ENCODE measurements around the gene PPP6R1. TPM values are rescaled to one million over a fixed set of nuclear protein-coding genes. Genes with fewer than 3 reads are reported as not detected.

The PPP6R1 gene
- 100 to 1,000 TPM; 151 to 223 (median 168) TPM for total RNA-seq
- polyA plus RNA-seq: 100 to 1,000 TPM in 1 of 2 donors, 10 to 100 TPM in 1; 39.3 to 103 TPM
- total RNA-seq: 213 reads per million, percentile 93 among the genes with 10 or more reads in this experiment

DNA sequence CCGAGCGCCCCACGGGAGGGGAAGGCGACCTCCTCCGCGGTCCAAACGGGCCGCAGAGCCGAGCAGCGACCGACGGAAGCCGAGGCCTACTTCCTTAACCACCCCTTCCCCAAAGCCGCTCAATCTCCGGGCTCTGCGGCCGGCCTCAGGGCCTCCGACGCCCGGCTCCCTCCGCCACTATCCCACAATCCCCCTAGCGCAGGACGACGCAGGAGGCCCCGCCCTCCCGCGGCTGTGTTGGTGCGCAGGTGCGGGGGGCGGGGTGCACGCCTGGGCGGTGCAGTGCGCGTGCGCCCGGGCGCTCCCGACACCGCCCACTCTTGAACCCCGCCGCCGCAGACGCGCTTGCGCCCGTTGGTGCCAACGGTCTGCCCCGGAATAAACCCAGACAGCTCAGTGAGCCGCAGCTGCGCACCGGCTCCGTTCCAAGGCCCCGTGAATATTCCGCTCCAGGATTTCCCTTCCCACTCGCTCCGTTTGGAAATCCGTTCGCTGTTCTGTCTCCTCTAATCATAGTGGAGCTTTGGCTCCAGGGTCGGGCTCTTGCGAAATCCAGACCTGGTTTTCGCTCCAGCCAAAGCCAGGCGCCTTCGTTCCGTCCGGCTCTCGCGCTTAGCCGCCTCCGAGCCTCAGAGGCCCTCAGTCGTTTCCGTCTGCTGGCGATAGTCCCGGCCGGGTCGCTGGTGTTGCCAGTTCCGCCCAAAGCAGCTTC, at the start of gene PPP6R1:
Gene PPP6R1 (minus strand): TSS at position 190 of the 712 bp plus-strand sequence. CDS start 11,914 bp downstream, outside the sequence.
- H3K36me3 ChIP-seq (ENCODE audit: control insufficient read depth in 2 of 3, insufficient read depth in 3 of 3, low read length in 3 of 3): peaks cover 0 to 9% (median 0%) of the 10 kb centered on the region in 3 experiments
- ChIA-PET CTCF (interaction anchor here (0.6 to 1.8 kb wide), 3 partner anchors 43 to 383 kb away, joined by 3 to 8 read pairs (median 4); no protein-coding TSS in a partner anchor), POLR2A (interaction anchor here (0.6 to 12.3 kb wide), 25 partner anchors 8 to 395 kb away, joined by 3 to 156 read pairs (median 4); partner anchors contain the start of genes BRSK1, FIZ1, HSPBP1 and ISOC2)
- H3K27me3 ChIP-seq (ENCODE audit: control insufficient read depth in 2 of 2, insufficient read depth in 2 of 2, low read length in 2 of 2): no peaks in the 10 kb centered on the region
- intact Hi-C loops (cut with micrococcal nuclease): loop anchor here (1.0 to 10.0 kb wide), 20 partner anchors 21 to 886 kb away; partner anchors contain the start of genes FIZ1 (in 2 of the 2), HSPBP1 (in 2 of the 2), KMT5C (in 2 of the 2) and PPP1R12C (in 2 of the 2)
- Mint-ChIP-seq H3K27me3 (no peaks in the 10 kb centered on the region), H3K27ac (peak within 1 kb of the TSS; percentile 97 to 99 (median 98)), H3K4me1 (peaks cover 36 to 45% (median 41%) of the 10 kb centered on the region in 7 donors), H3K36me3 (peaks cover 0 to 40% (median 4%) of the 10 kb centered on the region in 5 donors), H3K9me3 (no peaks in the 10 kb centered on the region), H3K4me3 (peak within 1 kb of the TSS; percentile 89 to 99 (median 98))
- H3K27ac ChIP-seq (ENCODE audit: low read depth, low read length): peak within 1 kb of the TSS; percentile 94
- H3K4me3 ChIP-seq (ENCODE audit: low read length): peak within 1 kb of the TSS; percentile 87
- H3K4me1 ChIP-seq (ENCODE audit: control insufficient read depth in 2 of 2, insufficient read depth in 2 of 2, low read length in 2 of 2): peaks cover 31 to 43% of the 10 kb centered on the region in 2 donors
- ATAC-seq (peak; percentile 91), DNase-seq (peak; percentile 92 to 97 (median 96))
- no peaks in the 10 kb centered on the region for H3K9me3 ChIP-seq (ENCODE audit: control insufficient read depth in 2 of 3, low read length in 3 of 3)

DNA sequence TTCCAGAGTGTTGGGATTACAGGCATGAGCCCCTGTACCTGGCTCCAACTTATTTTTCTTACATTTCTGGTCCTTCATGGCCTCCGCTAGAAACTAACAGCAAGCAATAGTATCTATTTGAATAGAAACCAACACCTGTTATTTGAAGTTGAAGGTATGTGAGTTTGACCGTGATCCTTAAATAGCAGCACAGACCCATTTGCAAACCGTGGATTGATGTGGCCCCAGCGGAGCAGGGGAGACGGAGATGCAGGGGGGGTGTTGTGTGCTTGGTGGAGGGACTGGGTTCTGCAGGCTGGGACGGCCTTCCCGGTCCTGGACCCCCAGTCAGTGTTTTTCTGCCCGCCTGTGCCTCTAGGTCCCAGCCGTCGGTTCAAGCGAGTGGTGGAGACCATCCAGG, 49.5 kb upstream of the PPP6R1 start:
- Histone ChIP-seq H3K36me3 (ENCODE audit: control insufficient read depth in 2 of 3, insufficient read depth in 3 of 3, low read length in 3 of 3) (no peaks in the 10 kb centered on the region), H3K9me3 (ENCODE audit: control insufficient read depth in 2 of 3, low read length in 3 of 3) (no peaks in the 10 kb centered on the region), H3K4me3 (ENCODE audit: low read length) (no peak overlapping the region), H3K4me1 (ENCODE audit: control insufficient read depth in 2 of 2, insufficient read depth in 2 of 2, low read length in 2 of 2) (no peaks in the 10 kb centered on the region), H3K27me3 (ENCODE audit: control insufficient read depth in 2 of 2, insufficient read depth in 2 of 2, low read length in 2 of 2) (no peaks in the 10 kb centered on the region), H3K27ac (ENCODE audit: low read depth, low read length) (no peak overlapping the region)
- peaks cover 0 to 8% (median 5%) of the 10 kb centered on the region in 7 donors for H3K4me1 Mint-ChIP-seq
- ATAC-seq (no peak), DNase-seq (no peak)
- no peaks in the 10 kb centered on the region for H3K27me3 Mint-ChIP-seq
- intact Hi-C loops (cut with micrococcal nuclease): loop anchor here in 1 of 2 donors (10.0 kb wide), 1 partner anchor 163 kb away; the partner anchor contains the start of gene TNNT1
- no peaks in the 10 kb centered on the region for H3K9me3 Mint-ChIP-seq
- peaks cover 0 to 3% (median 0%) of the 10 kb centered on the region in 5 donors for H3K36me3 Mint-ChIP-seq
- no peak overlapping the region for H3K27ac Mint-ChIP-seq
- no peak overlapping the region for H3K4me3 Mint-ChIP-seq
- CTCF ChIA-PET: no interaction called here
- POLR2A ChIA-PET: interaction anchor here (0.7 kb wide), 1 partner anchor 49 kb away, joined by 3 read pairs; no protein-coding TSS in a partner anchor

DNA sequence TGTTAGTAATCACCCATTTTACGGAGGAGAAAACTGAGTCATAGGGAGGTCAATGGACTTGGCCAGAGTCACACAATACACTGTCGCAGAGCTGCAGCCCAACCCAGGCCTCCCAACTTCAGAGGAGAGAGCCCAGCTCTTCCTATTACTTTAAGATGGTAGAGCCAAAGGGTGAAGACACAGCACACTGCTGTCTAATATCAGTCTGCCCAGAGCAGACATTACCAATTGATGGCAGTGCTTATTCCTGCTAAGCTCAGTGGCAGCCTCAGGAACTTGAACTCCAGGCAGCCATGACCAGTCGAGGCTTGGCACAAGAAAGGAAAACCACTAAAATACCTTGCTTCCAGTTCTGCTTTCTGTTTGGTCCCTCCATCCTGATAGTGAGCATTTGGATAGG, 47.9 kb upstream of the PPP6R1 start:
- POLR2A ChIA-PET: interaction anchor here (1.2 to 1.4 kb wide), 2 partner anchors 50 to 102 kb away, joined by 3 read pairs; no protein-coding TSS in a partner anchor
- intact Hi-C loops (cut with micrococcal nuclease): loop anchor here in 1 of 2 donors (10.0 kb wide), 1 partner anchor 162 kb away; the partner anchor contains the start of gene TNNT1

GRCh38 chr19:55305983-55306562, 47.3 kb upstream of the PPP6R1 start:
- H3K27ac Mint-ChIP-seq: peak overlapping the region in 2 of 9 donors; percentile 38 to 72
- peaks cover 0 to 3% (median 0%) of the 10 kb centered on the region in 5 donors for H3K36me3 Mint-ChIP-seq
- no peak overlapping the region for H3K4me3 ChIP-seq (ENCODE audit: low read length)
- no peaks in the 10 kb centered on the region for H3K27me3 ChIP-seq (ENCODE audit: control insufficient read depth in 2 of 2, insufficient read depth in 2 of 2, low read length in 2 of 2)
- H3K4me3 Mint-ChIP-seq: no peak overlapping the region
- no peak for ATAC-seq
- H3K36me3 ChIP-seq (ENCODE audit: control insufficient read depth in 2 of 3, insufficient read depth in 3 of 3, low read length in 3 of 3): no peaks in the 10 kb centered on the region
- H3K27me3 Mint-ChIP-seq: no peaks in the 10 kb centered on the region
- DNase-seq: no peak
- H3K4me1 ChIP-seq (ENCODE audit: control insufficient read depth in 2 of 2, insufficient read depth in 2 of 2, low read length in 2 of 2): peaks cover 5 to 10% of the 10 kb centered on the region in 2 donors
- POLR2A ChIA-PET: interaction anchor here (0.8 to 1.4 kb wide), 3 partner anchors 33 to 103 kb away, joined by 3 to 4 read pairs (median 3); partner anchors contain the start of gene KMT5C
- no peaks in the 10 kb centered on the region for H3K9me3 ChIP-seq (ENCODE audit: control insufficient read depth in 2 of 3, low read length in 3 of 3)
- peaks cover 0 to 17% (median 11%) of the 10 kb centered on the region in 7 donors for H3K4me1 Mint-ChIP-seq
- intact Hi-C loops (cut with micrococcal nuclease): loop anchor here in 1 of 2 donors (1.0 to 10.0 kb wide), 2 partner anchors 33 to 161 kb away; partner anchors contain the start of genes KMT5C and TNNT1
- H3K9me3 Mint-ChIP-seq: no peaks in the 10 kb centered on the region
- H3K27ac ChIP-seq (ENCODE audit: low read depth, low read length): no peak overlapping the region
- CTCF ChIA-PET: interaction anchor here (0.5 kb wide), 1 partner anchor 321 kb away, joined by 3 read pairs; no protein-coding TSS in a partner anchor

More for the DNA sequence above, 47.9 kb upstream of the PPP6R1 start:
- no peaks in the 10 kb centered on the region for H3K9me3 Mint-ChIP-seq
- Histone ChIP-seq H3K36me3 (ENCODE audit: control insufficient read depth in 2 of 3, insufficient read depth in 3 of 3, low read length in 3 of 3) (no peaks in the 10 kb centered on the region), H3K4me1 (ENCODE audit: control insufficient read depth in 2 of 2, insufficient read depth in 2 of 2, low read length in 2 of 2) (peaks cover 0 to 4% of the 10 kb centered on the region in 2 donors), H3K27me3 (ENCODE audit: control insufficient read depth in 2 of 2, insufficient read depth in 2 of 2, low read length in 2 of 2) (no peaks in the 10 kb centered on the region), H3K9me3 (ENCODE audit: control insufficient read depth in 2 of 3, low read length in 3 of 3) (no peaks in the 10 kb centered on the region), H3K4me3 (ENCODE audit: low read length) (no peak overlapping the region), H3K27ac (ENCODE audit: low read depth, low read length) (no peak overlapping the region)
- DNase-seq (no peak), ATAC-seq (no peak)
- H3K4me3 Mint-ChIP-seq: no peak overlapping the region
- peaks cover 0 to 3% (median 0%) of the 10 kb centered on the region in 5 donors for H3K36me3 Mint-ChIP-seq
- H3K27me3 Mint-ChIP-seq: no peaks in the 10 kb centered on the region
- peaks cover 0 to 13% (median 9%) of the 10 kb centered on the region in 7 donors for H3K4me1 Mint-ChIP-seq
- CTCF ChIA-PET: no interaction called here
- no peak overlapping the region for H3K27ac Mint-ChIP-seq

DNA sequence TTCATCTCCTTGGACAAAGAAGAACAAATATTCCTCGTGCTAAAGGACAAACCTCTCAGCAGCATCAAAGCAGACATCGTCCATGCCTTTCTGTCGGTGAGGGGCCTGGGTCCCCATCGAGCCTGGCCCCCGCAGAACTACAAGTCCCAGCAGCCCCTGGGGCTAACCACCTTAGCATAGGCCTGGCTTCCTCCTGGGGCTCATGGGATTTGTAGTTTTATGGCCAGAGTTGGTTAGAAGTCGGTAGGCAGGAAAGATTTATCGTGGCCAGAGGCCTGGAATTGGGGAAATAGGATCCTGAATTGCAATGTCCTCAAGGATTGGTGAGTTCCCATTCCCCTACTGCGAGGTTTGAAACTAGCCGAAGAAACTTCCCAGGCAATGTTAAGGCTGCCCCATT, 46.7 kb upstream of the PPP6R1 start:
- Histone ChIP-seq H3K9me3 (ENCODE audit: control insufficient read depth in 2 of 3, low read length in 3 of 3) (no peaks in the 10 kb centered on the region), H3K36me3 (ENCODE audit: control insufficient read depth in 2 of 3, insufficient read depth in 3 of 3, low read length in 3 of 3) (no peaks in the 10 kb centered on the region), H3K4me3 (ENCODE audit: low read length) (no peak overlapping the region), H3K27me3 (ENCODE audit: control insufficient read depth in 2 of 2, insufficient read depth in 2 of 2, low read length in 2 of 2) (no peaks in the 10 kb centered on the region), H3K4me1 (ENCODE audit: control insufficient read depth in 2 of 2, insufficient read depth in 2 of 2, low read length in 2 of 2) (peaks cover 5 to 10% of the 10 kb centered on the region in 2 donors), H3K27ac (ENCODE audit: low read depth, low read length) (no peak overlapping the region)
- POLR2A ChIA-PET: interaction anchor here (1.4 kb wide), 1 partner anchor 103 kb away, joined by 3 read pairs; no protein-coding TSS in a partner anchor
- intact Hi-C loops (cut with micrococcal nuclease): loop anchor here in 1 of 2 donors (1.0 to 10.0 kb wide), 2 partner anchors 34 to 161 kb away; partner anchors contain the start of genes KMT5C and TNNT1
- peaks cover 0 to 17% (median 11%) of the 10 kb centered on the region in 7 donors for H3K4me1 Mint-ChIP-seq
- ATAC-seq: peak; percentile 72
- H3K27ac Mint-ChIP-seq: peak overlapping the region in 7 of 9 donors; percentile 8 to 90 (median 72)
- no peaks in the 10 kb centered on the region for H3K27me3 Mint-ChIP-seq
- CTCF ChIA-PET: no interaction called here
- DNase-seq: peak; percentile 31 to 72 (median 57)
- H3K36me3 Mint-ChIP-seq: peaks cover 0 to 3% (median 0%) of the 10 kb centered on the region in 5 donors
- H3K9me3 Mint-ChIP-seq: no peaks in the 10 kb centered on the region
- peak overlapping the region in 3 of 10 donors; percentile 50 to 68 (median 51) for H3K4me3 Mint-ChIP-seq

DNA sequence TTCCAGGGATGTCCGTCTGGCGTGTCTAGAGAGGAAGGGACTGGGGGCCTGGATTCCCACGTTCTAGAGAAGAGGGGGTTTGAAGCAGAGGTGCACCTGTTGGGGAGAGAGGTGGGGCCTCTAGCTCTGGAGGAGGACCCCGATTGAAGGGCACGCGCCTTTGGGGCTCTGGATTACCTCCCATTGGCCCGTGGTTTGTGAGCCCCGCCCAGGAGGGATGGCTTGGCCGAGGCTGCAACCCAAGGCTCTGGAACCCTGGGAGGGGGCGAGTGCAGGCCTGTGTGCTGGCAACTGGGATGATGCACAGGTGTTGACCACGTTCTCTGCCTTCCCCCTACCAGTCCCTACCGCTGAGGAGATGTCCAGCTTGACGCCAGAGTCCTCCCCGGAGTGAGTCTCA, 46.2 kb upstream of the PPP6R1 start:
- intact Hi-C loops (cut with micrococcal nuclease): loop anchor here (1.0 to 10.0 kb wide), 4 partner anchors 34 to 423 kb away; partner anchors contain the start of genes KMT5C (in 1 of the 2), TNNT1 (in 1 of the 2) and UBE2S (in 1 of the 2)
- H3K36me3 ChIP-seq (ENCODE audit: control insufficient read depth in 2 of 3, insufficient read depth in 3 of 3, low read length in 3 of 3): no peaks in the 10 kb centered on the region
- Mint-ChIP-seq H3K4me1 (peaks cover 0 to 17% (median 11%) of the 10 kb centered on the region in 7 donors), H3K27ac (peak overlapping the region in 3 of 9 donors; percentile 8 to 72 (median 62)), H3K4me3 (no peak overlapping the region), H3K9me3 (no peaks in the 10 kb centered on the region), H3K36me3 (peaks cover 0 to 3% (median 0%) of the 10 kb centered on the region in 5 donors), H3K27me3 (no peaks in the 10 kb centered on the region)
- no peaks in the 10 kb centered on the region for H3K9me3 ChIP-seq (ENCODE audit: control insufficient read depth in 2 of 3, low read length in 3 of 3)
- ChIA-PET CTCF (no interaction called here), POLR2A (no interaction called here)
- ATAC-seq: no peak
- H3K4me3 ChIP-seq (ENCODE audit: low read length): no peak overlapping the region
- no peak for DNase-seq
- no peaks in the 10 kb centered on the region for H3K27me3 ChIP-seq (ENCODE audit: control insufficient read depth in 2 of 2, insufficient read depth in 2 of 2, low read length in 2 of 2)
- no peak overlapping the region for H3K27ac ChIP-seq (ENCODE audit: low read depth, low read length)
- peaks cover 5 to 10% of the 10 kb centered on the region in 2 donors for H3K4me1 ChIP-seq (ENCODE audit: control insufficient read depth in 2 of 2, insufficient read depth in 2 of 2, low read length in 2 of 2)

Measured in naive thymus-derived CD4-positive, alpha-beta T cell (primary cell).